Urinary bladder (tissue), 4 donors: ENCODE data around the gene CSHL1. TPM values are rescaled to one million over a fixed set of nuclear protein-coding genes. Genes with fewer than 3 reads are reported as not detected.

Experiments used
- DNase-seq: peaks from one replicate; pipeline ENCODE4 v3.0.0-alpha.2; 2015; ENCODE audit errors: extremely low spot score
- H3K27ac ChIP-seq: one replicate; pipeline ENCODE4 v1.5.1; 2013; ENCODE audit warnings: low read depth, mild to moderate bottlenecking, moderate library complexity
- H3K36me3 ChIP-seq: one replicate; pipeline ENCODE4 v1.6.1; 2013; ENCODE audit warnings: mild to moderate bottlenecking, moderate library complexity; ENCODE audit not compliant: insufficient read depth
- H3K4me1 ChIP-seq: one replicate; pipeline ENCODE4 v1.6.1; 2013; ENCODE audit warnings: mild to moderate bottlenecking, moderate library complexity; ENCODE audit not compliant: insufficient read depth
- H3K4me3 ChIP-seq: one replicate; pipeline ENCODE4 v1.5.1; 2013; ENCODE audit warnings: low read depth, low read length
- WGBS: extraction: QIAGEN DNeasy Blood & Tissue Kit; methylation state at CpG from one replicate; pipeline ENCODE4 v1.1.7; 2013; 5-methylcytosine and 5-hydroxymethylcytosine counted together
- polyA plus RNA-seq: library from polyadenylated mRNA; stranded (reverse); fragments of 200-250 nt; gene quantifications from one replicate; pipeline ENCODE4 v1.2.3, GENCODE V29; 2013
- total RNA-seq: library from RNA; depleted of rRNA; stranded (reverse); fragments of >200 nt; gene quantifications from one replicate; pipeline ENCODE4 v1.2.3, GENCODE V29; 2014
- donor health status: healthy with polysubstance abuse.
- donor health status: healthy.

The CSHL1 gene
- total and polyA plus RNA-seq, 2 donors, result not detected

GRCh38 chr17:63945784-63946439 lies 34.9 kb upstream of the CSHL1 start:
- WGBS, result 68% methylated on average over 6 of the region's 6 CpGs
- Histone ChIP-seq H3K36me3 (no peaks in the 10 kb centered on the region), H3K27ac (no peak overlapping the region), H3K4me1 (no peaks in the 10 kb centered on the region), H3K4me3 (no peak overlapping the region)
- DNase-seq, result no peak

DNA sequence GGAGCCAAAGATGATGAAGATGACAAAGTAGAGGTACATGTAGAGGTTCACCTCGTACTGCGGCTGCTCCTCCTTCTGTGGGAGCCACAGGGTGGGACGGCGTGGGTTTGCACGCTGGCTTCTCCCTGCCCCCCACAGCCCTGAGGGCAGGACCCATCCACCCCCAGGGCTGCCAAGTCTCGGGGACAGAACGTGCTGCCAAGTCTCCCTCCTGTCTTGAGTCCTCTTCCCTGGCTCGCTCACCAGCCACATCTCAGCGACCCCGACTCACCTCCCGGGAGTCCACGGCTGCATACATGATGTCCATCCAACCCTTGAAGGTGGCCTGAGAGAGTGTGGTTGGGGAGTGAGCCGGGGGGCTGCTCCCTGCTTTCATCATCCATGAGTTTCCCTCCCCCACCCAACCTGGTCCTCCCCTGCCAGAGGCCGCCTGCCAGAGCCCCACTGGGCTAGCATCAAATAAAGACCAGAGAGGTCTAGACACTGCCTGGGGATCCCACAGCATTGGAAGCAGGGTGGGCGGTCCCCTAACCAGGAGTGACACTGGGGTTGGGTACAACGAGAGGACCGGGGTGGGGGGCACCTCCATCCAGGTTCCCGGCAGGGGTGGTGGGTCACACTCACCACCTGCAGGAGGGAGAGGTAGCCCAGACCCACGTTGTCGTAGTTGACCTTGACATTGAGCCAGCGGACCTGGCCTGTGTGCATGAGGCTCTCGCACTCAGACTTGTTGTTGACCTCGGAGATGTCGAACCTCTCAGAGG lies 33.9 kb upstream of the CSHL1 start:
- no peak overlapping the region for H3K27ac ChIP-seq
- no peaks in the 10 kb centered on the region for H3K4me1 ChIP-seq
- 90% methylated on average over 24 of the region's 24 CpGs for WGBS
- no peak for DNase-seq
- no peaks in the 10 kb centered on the region for H3K36me3 ChIP-seq
- no peak overlapping the region for H3K4me3 ChIP-seq

- Histone ChIP-seq H3K4me1 (no peaks in the 10 kb centered on the region), H3K27ac (no peak overlapping the region), H3K4me3 (no peak overlapping the region), H3K36me3 (no peaks in the 10 kb centered on the region)
- DNase-seq, result no peak
- WGBS, result 78% methylated on average over 9 of the region's 9 CpGs
Observed at GRCh38 chr17:63943745-63944144, 32.7 kb upstream of the CSHL1 start.

DNA sequence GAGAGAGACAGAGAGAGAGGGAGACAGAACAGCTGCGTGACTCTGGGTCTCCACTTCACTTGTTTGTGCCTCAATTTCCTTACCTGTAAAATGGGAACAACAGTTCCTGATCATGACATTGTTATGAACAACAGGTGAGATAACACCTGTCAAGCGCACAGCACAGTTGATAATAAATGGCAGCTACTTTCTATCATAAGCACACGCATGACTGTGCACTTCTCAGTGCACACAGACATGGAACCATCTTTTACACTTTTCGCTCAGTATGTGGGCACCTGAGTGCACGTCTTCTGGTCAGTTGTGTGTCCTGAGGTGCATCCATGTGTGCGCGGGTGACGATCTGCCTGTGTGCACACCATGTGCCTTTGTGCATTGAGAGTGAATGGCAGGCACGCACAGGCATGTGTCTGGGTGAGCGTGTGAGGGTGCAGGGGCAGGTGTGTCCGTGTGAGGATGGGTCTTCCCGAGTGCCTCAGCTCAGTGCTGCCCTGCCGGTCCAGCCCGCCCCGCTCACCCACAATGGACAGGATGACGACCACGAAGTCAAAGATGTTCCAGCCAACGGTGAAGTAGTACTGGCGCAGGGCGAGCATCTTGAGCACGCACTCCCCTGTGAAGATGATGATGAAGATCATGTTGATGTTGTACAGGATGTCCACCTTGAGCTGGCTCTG lies 31.4 kb upstream of the CSHL1 start:
- WGBS, result 94% methylated on average over 21 of the region's 21 CpGs
- Histone ChIP-seq H3K4me1 (no peaks in the 10 kb centered on the region), H3K4me3 (no peak overlapping the region), H3K27ac (no peak overlapping the region), H3K36me3 (no peaks in the 10 kb centered on the region)
- no peak for DNase-seq

- 92% methylated on average over 23 of the region's 23 CpGs for WGBS
- no peak for DNase-seq
- Histone ChIP-seq H3K36me3 (no peaks in the 10 kb centered on the region), H3K4me1 (no peaks in the 10 kb centered on the region), H3K27ac (no peak overlapping the region), H3K4me3 (no peak overlapping the region)
Observed at GRCh38 chr17:63941751-63942150, 30.7 kb upstream of the CSHL1 start.

- Histone ChIP-seq H3K4me1 (no peaks in the 10 kb centered on the region), H3K4me3 (no peak overlapping the region), H3K36me3 (no peaks in the 10 kb centered on the region), H3K27ac (no peak overlapping the region)
- WGBS, result 96% methylated on average over 12 of the region's 12 CpGs
- no peak for DNase-seq
Observed at GRCh38 chr17:63941162-63941561, 30.1 kb upstream of the CSHL1 start.

DNA sequence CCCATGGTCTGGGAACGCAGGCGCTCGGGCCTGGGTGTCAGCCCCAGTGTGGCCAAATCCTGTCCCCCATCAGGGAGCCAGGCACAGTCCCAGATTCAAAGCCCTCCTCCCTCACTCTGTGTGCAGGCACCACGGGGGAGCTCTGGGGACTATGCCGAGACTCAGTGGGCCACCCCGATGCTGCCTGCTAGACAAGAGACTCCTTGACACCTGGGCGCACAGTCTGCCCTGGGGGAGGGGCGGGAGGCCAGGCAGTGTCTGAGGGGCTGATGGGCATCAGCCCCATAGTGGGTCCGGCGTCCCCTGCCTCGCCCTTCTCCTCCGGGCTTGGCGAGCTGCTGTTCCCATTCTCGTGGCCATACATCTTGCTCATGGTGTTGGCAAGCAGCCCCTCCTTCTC lies 29.5 kb upstream of the CSHL1 start:
- H3K4me1 ChIP-seq, result no peaks in the 10 kb centered on the region
- DNase-seq, result no peak
- no peaks in the 10 kb centered on the region for H3K36me3 ChIP-seq
- no peak overlapping the region for H3K27ac ChIP-seq
- H3K4me3 ChIP-seq, result no peak overlapping the region
- 93% methylated on average over 14 of the region's 14 CpGs for WGBS

DNA sequence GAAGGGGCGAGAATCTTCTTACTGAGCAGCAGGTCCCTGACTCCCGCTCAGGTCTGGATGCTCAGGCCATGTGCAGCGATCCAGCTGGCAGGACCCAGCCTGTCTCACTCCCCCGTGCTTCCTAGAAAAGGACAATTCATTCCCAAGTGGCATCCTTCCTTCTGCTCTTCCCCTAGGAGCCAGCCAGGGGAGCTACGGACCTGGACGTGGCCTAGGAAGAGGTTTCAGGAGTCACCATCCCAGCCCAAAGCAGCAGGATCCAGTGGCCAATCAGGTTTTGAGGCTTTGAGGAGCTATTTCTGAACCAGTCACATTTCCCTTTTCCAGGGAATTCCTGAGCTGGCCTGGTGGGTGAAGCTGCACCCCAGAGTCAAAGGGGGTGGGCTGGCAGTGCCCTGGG lies 28.8 kb upstream of the CSHL1 start:
- no peak for DNase-seq
- Histone ChIP-seq H3K4me1 (no peaks in the 10 kb centered on the region), H3K4me3 (no peak overlapping the region), H3K36me3 (no peaks in the 10 kb centered on the region), H3K27ac (no peak overlapping the region)
- WGBS, result 77% methylated on average over 6 of the region's 6 CpGs

- 93% methylated on average over 9 of the region's 9 CpGs for WGBS
- no peak for DNase-seq
- H3K36me3 ChIP-seq, result no peaks in the 10 kb centered on the region
- no peak overlapping the region for H3K4me3 ChIP-seq
- no peak overlapping the region for H3K27ac ChIP-seq
- H3K4me1 ChIP-seq, result no peaks in the 10 kb centered on the region
Observed at GRCh38 chr17:63939401-63939800, 28.3 kb upstream of the CSHL1 start.

- 91% methylated on average over 4 of the region's 4 CpGs for WGBS
- H3K27ac ChIP-seq, result no peak overlapping the region
- H3K4me3 ChIP-seq, result no peak overlapping the region
Observed at GRCh38 chr17:63937920-63938319, 26.9 kb upstream of the CSHL1 start.

DNA sequence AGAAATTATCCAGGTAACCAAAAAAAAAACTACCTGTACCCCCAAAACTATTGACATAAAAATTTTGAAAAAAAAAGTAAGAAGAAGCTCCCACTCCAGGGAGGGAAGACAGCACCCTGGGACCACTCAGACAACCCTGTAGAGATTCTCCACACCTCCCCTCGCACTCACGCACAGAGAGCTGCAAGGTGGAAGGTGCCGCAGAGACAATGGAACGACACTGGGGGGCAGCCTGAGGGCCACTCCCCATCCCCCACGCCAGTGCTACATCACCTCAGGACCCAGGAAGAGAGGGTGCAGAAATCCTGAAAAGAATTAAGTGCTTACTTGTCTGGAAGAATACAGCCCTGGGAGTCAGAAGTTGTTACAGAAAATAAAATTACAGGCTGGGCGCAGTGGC lies 26.3 kb upstream of the CSHL1 start:
- Histone ChIP-seq H3K27ac (no peak overlapping the region), H3K4me1 (no peaks in the 10 kb centered on the region), H3K4me3 (no peak overlapping the region), H3K36me3 (no peaks in the 10 kb centered on the region)
- no peak for DNase-seq
- WGBS, result 86% methylated on average over 6 of the region's 6 CpGs

More at GRCh38 chr17:63937920-63938319, 26.9 kb upstream of the CSHL1 start:
- Histone ChIP-seq H3K36me3 (no peaks in the 10 kb centered on the region), H3K4me1 (no peaks in the 10 kb centered on the region)
- no peak for DNase-seq

DNA sequence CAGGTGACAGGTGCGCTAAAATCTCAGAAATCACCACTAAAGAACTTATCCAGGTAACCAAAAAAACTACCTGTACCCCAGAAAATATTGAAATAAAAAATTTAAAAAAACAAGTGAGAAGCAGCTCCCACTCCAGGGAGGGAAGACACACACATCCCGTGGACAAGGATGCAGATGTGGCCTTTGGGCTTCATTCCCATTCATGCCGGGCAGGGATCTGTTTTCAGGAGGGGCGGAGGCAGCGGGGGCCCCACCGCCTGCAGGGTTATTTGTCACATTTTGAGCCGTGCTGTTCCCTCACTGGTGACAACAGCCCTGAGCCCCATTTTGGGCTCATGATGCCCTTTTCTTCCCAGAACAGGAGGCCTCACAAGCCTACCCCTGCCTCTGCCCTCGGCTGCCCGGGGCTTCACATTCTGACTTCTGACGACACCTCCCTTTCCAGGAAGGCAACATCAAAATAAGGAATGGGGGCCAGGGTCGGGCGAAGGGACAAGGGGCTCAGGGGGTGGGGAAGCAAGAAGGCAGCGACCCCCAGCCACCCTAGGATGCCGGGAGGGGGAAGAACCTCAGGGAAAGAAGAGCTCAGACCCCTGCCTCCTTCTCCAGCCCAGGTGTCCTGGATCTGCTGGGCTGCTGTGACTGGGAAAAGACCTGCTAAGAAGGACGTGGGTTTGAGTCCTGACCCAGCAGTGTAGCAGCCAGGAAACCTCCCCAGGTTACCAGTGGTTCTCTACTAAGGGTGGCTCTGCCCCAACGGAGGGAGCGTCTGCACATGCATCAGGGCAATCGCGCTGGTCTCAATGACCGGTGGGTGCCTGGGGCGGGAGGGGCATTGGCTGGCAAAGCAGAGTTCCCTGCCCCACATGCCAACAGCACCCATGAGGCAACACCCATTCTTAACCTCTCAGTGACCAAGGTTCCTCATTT lies 23.4 kb upstream of the CSHL1 start:
- Histone ChIP-seq H3K27ac (no peak overlapping the region), H3K4me1 (no peaks in the 10 kb centered on the region), H3K36me3 (no peaks in the 10 kb centered on the region), H3K4me3 (no peak overlapping the region)
- DNase-seq, result no peak
- WGBS, result 80% methylated on average over 21 of the region's 21 CpGs

- Histone ChIP-seq H3K4me1 (no peaks in the 10 kb centered on the region), H3K4me3 (no peak overlapping the region), H3K36me3 (no peaks in the 10 kb centered on the region), H3K27ac (no peak overlapping the region)
- no peak for DNase-seq
- 61% methylated on average over 8 of the region's 8 CpGs for WGBS
Observed at GRCh38 chr17:63933598-63933997, 22.5 kb upstream of the CSHL1 start.
